Neural cell (in vitro differentiated cells): ENCODE data around the gene MAGIX.
A peak's percentile ranks its signal among the peaks of the same experiment; 100 is the strongest.

ENCODE experiments used
- CTCF ChIP-seq: fragments of 450-650 bp; IDR thresholded peaks from 2 replicates; pipeline ENCODE4 v1.5.1; 2014; ENCODE audit warnings: antibody characterized with exemption, mild to moderate bottlenecking, moderate library complexity; ENCODE audit not compliant: poor library complexity, severe bottlenecking
- EP300 ChIP-seq: fragments of 450-650 bp; conservative IDR thresholded peaks from 2 replicates; pipeline ENCODE4 v1.6.1; 2014; ENCODE audit warnings: antibody characterized with exemption, mild to moderate bottlenecking, moderate library complexity; ENCODE audit not compliant: poor library complexity, severe bottlenecking
- EZH2 ChIP-seq: fragments of 200-600, 300-800 bp; shearing (Covaris generic), sonication (generic); IDR thresholded peaks from 2 replicates; pipeline ENCODE4 v1.6.1; 2014; ENCODE audit warnings: antibody characterized with exemption, low read length, borderline replicate concordance, mild to moderate bottlenecking; ENCODE audit not compliant: insufficient read depth, poor library complexity, severe bottlenecking
- MXI1 ChIP-seq: fragments of 450-650 bp; conservative IDR thresholded peaks from 2 replicates; pipeline ENCODE4 v1.6.1; 2014; ENCODE audit warnings: antibody characterized with exemption, mild to moderate bottlenecking; ENCODE audit not compliant: poor library complexity, severe bottlenecking
- POLR2AphosphoS5 ChIP-seq: IDR thresholded peaks from 2 replicates; pipeline ENCODE4 v1.6.1; 2012
- RAD21 ChIP-seq: fragments of 450-650 bp; conservative IDR thresholded peaks from 2 replicates; pipeline ENCODE4 v1.6.1; 2014; ENCODE audit warnings: antibody characterized with exemption, mild to moderate bottlenecking, moderate library complexity
- SMC3 ChIP-seq: fragments of 450-650 bp; conservative IDR thresholded peaks from 2 replicates; pipeline ENCODE4 v1.6.1; 2014; ENCODE audit warnings: antibody characterized with exemption, mild to moderate bottlenecking, moderate library complexity; ENCODE audit not compliant: poor library complexity
- TAF1 ChIP-seq: IDR thresholded peaks from 2 replicates; pipeline ENCODE4 v1.6.1; 2012; ENCODE audit warnings: low read depth
- TF ChIP-seq, protein P1 (sequence below): IDR thresholded peaks from 2 replicates; pipeline ENCODE4 v1.6.1; 2012; ENCODE audit warnings: borderline replicate concordance

DNA sequence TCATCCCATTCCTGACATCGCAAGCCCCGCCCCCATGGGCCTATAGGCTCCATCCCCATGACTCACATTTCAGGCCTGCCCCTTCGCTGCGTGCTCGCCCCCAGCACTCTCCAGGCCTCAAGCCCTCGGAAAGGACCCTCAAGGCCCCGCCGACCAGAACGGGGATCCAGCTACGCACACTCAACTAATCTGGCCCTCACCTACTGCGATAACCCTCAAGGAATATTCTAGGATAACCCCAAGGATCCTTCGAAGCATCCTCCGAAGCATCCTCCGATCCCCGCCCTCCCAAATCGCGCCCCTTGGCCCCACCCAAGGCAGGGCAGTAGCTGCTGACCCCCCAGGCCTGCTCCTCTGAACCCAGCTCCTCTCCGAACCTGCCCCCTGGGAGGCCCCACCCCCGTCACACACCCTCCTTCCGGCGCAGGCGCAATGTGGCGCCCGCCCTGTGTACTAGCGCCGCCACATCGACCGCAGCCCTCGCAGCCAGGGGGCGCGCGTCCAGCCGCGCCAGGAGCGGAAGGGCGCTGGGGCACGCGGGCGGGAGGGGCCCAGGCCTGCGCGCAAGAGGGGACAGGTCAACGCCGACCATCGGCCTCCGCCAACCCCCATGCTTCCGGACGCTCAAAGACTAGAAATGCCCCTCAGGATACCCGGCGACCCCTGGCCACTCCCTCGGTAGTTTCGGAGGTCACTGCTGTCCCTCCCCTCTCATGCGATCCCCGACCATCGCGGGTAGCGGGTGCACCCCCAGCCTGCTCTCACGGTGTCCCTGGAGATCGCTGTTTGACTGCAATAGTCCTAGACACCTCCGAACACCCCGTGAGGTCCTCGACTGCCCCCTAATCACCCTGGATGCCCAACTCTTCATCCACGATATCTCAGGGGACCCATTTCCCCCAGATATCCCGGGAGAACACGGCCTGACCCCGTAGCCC, 6.4 kb upstream of the MAGIX start:
- TF ChIP-seq TAF1 = no peak
- TF ChIP-seq POLR2AphosphoS5 = peak; percentile 49
- TF ChIP-seq EZH2 = no peak
- TF ChIP-seq EP300 = no peak
- peak; percentile 68 for TF ChIP-seq CTCF
- peak; percentile 47 for TF ChIP-seq SMC3
- TF ChIP-seq, protein P1, sequence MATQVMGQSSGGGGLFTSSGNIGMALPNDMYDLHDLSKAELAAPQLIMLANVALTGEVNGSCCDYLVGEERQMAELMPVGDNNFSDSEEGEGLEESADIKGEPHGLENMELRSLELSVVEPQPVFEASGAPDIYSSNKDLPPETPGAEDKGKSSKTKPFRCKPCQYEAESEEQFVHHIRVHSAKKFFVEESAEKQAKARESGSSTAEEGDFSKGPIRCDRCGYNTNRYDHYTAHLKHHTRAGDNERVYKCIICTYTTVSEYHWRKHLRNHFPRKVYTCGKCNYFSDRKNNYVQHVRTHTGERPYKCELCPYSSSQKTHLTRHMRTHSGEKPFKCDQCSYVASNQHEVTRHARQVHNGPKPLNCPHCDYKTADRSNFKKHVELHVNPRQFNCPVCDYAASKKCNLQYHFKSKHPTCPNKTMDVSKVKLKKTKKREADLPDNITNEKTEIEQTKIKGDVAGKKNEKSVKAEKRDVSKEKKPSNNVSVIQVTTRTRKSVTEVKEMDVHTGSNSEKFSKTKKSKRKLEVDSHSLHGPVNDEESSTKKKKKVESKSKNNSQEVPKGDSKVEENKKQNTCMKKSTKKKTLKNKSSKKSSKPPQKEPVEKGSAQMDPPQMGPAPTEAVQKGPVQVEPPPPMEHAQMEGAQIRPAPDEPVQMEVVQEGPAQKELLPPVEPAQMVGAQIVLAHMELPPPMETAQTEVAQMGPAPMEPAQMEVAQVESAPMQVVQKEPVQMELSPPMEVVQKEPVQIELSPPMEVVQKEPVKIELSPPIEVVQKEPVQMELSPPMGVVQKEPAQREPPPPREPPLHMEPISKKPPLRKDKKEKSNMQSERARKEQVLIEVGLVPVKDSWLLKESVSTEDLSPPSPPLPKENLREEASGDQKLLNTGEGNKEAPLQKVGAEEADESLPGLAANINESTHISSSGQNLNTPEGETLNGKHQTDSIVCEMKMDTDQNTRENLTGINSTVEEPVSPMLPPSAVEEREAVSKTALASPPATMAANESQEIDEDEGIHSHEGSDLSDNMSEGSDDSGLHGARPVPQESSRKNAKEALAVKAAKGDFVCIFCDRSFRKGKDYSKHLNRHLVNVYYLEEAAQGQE = no peak
- no peak for TF ChIP-seq MXI1
- no peak for TF ChIP-seq RAD21
